Measurements from ENCODE around the gene ADAMTSL1. TPM values are rescaled to one million over a fixed set of nuclear protein-coding genes. Genes with fewer than 3 reads are reported as not detected.

The ADAMTSL1 gene, protein sequence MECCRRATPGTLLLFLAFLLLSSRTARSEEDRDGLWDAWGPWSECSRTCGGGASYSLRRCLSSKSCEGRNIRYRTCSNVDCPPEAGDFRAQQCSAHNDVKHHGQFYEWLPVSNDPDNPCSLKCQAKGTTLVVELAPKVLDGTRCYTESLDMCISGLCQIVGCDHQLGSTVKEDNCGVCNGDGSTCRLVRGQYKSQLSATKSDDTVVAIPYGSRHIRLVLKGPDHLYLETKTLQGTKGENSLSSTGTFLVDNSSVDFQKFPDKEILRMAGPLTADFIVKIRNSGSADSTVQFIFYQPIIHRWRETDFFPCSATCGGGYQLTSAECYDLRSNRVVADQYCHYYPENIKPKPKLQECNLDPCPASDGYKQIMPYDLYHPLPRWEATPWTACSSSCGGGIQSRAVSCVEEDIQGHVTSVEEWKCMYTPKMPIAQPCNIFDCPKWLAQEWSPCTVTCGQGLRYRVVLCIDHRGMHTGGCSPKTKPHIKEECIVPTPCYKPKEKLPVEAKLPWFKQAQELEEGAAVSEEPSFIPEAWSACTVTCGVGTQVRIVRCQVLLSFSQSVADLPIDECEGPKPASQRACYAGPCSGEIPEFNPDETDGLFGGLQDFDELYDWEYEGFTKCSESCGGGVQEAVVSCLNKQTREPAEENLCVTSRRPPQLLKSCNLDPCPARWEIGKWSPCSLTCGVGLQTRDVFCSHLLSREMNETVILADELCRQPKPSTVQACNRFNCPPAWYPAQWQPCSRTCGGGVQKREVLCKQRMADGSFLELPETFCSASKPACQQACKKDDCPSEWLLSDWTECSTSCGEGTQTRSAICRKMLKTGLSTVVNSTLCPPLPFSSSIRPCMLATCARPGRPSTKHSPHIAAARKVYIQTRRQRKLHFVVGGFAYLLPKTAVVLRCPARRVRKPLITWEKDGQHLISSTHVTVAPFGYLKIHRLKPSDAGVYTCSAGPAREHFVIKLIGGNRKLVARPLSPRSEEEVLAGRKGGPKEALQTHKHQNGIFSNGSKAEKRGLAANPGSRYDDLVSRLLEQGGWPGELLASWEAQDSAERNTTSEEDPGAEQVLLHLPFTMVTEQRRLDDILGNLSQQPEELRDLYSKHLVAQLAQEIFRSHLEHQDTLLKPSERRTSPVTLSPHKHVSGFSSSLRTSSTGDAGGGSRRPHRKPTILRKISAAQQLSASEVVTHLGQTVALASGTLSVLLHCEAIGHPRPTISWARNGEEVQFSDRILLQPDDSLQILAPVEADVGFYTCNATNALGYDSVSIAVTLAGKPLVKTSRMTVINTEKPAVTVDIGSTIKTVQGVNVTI (N-terminal part only)
- 99.9 TPM for polyA plus RNA-seq (2013, experiment 1 of 2; ENCODE audit: insufficient read length)
- 97.9 TPM for polyA plus RNA-seq (2013, experiment 2 of 2; ENCODE audit: insufficient read length)

DNA sequence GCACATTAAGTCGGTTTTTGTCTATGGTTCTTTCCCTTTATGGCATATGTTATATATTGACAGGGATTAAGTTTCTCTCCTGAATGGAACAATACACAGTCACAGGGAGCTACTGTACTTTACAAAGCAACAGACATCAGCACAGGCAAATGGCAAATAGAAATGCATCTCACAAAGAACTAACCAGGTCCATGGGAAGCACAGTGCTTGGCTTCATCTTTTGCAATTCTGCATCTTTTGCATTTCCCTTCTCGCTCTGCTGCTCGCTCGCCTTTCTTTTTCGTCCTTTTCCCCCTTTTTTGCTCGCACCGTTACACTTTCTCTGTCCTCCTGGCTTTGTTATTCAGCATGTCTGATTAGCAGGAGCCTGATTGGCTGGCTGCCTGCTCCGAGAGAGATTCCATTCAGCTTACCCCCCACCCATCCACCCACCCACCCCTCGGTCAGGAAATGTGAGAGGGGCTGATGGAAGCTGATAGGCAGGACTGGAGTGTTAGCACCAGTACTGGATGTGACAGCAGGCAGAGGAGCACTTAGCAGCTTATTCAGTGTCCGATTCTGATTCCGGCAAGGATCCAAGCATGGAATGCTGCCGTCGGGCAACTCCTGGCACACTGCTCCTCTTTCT is at the start of gene ADAMTSL1:
Gene ADAMTSL1 (plus strand): TSS at position 502 of the 628 bp plus-strand sequence. CDS start 80 bp downstream, at position 582.
- DNase-seq = peak; percentile 94

DNA sequence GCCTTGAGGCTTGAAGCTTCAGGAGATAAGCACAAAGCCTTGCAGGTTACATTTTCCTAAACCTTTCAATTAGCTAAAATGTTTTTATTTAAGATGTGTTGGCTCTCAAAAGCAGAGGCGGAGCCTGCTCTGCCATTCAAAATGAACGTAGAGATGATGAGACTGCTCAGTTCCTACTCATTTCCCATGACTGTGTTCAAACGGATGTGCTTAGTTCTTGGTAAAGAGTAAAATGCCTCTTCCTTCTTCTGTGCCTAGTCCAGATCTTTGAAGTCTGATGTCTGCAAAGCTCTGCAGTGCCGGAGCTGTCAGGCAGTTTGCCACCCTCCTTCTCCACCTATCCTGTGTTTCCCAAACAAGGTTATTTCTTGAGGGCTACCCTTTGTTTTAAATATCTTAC is 46.3 kb upstream of the ADAMTSL1 start:
- no peak for DNase-seq

DNA sequence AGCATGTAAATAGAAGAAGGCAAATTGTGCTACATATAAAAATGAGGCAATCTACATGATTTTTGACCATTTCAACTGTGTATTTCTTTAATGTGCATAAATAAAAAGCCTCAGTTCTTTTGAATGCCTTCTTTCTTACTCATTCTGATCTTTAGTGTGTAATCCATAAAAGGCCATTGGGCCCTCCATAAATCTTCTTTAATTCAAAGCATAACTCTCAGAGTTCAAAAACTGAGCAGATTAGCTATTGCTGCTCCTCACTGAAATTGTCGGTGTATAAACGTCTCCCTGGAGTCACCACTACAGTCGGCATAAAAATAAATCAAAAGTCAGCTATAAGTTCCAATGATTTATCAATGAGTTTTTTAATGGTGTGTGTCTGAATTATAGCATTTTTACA is 45.3 kb upstream of the ADAMTSL1 start:
- DNase-seq = peak; percentile 84

DNA sequence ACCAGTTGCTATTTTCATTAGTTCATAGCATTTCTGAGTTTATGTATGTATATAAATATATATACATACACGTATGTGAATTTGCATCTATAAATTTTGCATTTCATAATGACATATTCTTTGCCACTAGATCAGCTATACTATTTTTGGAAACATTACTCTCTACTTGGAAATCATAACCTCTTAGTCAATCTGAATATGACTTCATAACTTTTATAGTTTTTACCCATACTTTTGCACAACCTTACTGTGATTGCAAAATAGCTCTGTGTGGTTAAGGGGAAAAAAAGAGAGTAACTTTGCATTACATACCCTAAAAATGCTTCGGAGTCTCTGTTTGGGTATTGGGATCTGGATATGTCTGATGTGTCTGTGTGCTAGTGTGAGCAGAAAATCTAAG is 44.9 kb upstream of the ADAMTSL1 start:
- DNase-seq = peak; percentile 81

DNA sequence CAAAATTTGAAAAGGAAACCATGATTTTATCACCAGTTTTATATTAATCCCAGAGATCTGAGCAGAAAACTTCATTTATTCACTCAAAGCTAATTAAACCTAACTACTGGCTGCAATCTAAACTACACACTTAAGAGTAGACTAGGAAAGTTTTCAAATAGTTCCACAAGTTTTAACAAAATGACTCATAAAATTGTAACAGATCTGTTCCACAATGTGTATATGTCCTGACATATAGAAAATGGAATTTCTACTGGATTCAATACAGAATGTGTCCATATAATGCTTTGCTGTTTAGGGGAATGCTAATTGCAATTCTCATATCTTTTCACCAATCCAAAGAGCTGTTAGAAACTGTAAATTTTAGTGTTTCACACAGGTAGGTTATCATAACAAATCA is 40.3 kb upstream of the ADAMTSL1 start:
- DNase-seq = peak; percentile 49

DNA sequence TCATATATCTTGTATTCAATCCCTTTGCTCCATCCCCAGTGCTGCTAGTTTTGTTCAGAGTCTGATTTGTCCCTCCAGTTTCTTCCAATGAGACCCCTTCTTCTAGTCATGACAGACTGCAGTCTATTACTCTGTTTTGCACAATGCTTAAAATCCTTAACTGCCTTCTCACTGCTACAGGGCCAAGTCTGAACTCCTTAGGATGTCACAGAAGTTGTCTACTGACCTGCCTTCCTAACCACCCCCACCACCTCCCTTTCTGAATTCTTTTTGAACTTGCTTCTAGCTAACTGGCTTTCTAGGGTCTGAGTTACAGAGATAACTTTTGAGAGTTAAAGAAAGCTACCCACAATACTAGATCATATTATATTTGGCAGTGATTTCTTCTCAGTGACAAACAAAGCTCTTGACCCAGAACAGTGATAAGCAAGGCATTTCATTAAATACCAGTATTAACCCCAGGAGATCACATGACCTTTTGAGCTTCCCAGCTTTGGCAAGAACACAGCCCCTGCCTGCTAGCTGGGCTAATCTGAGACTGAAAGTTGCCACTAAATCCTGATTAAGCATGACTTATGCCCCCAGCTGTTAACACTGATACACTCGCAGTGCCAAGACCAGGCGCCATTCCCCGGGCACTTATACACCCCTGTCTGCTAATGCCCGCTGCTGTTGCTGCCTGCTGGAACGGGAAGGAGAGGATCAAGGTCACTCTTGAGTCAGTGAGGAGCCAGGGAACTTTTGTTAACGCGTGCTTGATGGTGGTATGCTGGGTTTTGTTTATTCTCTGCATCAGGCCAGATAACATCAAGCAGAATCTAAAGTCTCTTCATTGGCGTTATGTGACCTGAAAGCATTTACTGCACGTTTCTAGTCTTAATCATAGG is 36.4 kb upstream of the ADAMTSL1 start:
- DNase-seq = peak; percentile 22

DNA sequence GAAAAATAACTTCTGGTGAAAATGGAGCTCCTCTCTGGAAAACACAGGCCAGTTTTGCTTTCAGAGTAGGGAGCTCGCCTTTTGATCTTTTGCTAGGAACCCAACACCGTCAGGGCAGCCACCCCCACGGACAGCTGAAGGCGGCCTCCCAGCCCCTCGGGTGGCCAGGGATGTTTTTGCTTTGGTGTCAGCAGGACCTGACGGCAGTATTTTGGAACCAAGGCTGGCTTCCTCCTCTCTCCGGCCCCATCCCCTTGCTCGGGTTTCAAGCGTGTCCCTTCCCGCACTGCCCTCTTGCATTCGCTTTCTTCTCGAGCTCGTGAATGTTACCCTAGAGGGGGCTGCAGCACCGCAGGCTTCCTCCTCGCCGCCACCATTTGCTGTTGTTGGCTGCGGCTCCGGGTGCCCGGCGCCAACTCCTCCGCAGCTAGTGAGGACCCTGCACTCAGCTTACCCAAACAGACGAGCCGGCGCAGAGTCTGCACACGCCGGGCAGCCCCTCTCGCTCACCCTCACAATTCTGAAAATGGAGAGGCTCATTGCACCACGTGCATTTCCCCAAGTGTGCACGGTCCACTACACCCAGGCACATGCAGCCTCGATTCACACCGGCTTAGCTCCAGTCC is 35.5 kb upstream of the ADAMTSL1 start:
- DNase-seq = peak; percentile 49

DNA sequence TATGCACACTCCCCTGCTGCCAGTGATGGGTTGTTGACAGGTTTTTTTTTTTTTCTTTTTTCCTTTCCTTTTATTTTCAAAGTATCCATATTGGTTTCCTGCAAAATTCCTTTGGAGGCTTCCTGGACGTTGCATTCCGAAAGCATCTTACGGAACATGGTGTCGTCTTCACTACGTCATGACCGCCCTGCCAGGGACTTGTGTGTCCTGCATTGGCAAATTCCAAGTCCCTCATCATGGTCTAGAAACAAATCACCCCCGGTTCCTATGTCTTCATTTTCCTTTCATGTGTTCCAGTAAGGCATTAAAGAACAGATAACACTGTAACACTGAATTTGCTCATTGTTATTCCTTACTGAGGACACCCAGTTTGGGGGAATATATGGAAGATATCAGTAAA is 35.0 kb upstream of the ADAMTSL1 start:
- no peak for DNase-seq

DNA sequence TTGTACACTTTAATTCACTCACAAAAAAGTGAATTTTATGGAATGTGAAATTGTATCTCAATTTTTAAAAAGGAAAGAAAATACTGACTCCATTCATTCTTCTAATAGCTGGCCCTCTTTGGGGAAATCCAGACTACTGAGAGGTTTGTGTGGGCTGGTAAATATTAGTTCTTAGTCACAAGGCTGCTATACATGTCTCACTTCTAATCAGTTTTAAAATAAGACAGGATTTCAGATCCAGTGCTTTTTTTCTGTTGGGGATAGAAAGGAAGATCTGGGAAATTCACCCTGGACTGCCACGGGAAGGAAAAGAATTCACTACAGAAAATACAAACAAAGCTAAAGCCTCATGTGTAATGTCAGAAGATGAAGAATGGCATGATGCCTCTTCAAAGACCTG is 32.7 kb upstream of the ADAMTSL1 start:
- DNase-seq = peak; percentile 38

DNA sequence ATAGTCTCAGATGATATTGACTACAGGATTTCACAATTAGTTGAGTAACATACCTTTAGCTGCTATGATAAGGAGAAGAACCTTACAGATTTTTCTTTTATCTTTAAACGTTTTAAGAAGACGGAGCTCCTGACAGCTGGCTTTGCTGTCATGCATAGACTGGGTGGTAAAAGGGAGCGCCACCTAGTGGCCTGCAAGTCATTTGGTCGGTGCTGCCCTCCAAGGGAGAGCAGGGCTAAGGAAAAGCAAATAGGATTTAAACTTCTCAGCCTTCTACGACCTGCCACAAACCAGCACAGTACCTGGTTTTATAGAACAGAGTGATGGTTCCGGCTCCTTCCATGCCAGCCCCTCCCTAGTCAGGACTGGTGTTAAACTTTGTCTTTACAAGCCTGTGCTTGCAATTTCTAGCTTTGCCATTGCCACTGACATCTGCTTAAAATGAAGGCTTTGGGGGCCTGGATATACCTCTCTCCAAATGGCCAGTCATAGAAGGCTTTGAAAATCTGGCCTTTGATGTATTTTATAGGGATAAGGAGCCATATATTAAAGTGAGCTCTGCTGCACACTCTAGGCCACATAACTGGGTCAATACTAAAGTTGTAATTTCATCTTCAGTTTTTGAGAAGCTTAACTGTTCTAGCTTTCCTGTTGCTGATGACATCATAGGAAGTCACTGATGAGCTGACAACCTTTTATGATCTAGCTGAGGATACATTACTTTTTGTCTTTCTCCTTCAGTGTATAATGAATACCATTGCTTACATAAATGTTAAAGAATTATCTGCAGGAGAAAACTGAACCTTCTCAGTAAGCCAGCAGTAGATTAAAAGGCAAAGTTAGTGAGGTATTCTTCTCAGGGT is 31.1 kb upstream of the ADAMTSL1 start:
- peak; percentile 82 for DNase-seq

DNA sequence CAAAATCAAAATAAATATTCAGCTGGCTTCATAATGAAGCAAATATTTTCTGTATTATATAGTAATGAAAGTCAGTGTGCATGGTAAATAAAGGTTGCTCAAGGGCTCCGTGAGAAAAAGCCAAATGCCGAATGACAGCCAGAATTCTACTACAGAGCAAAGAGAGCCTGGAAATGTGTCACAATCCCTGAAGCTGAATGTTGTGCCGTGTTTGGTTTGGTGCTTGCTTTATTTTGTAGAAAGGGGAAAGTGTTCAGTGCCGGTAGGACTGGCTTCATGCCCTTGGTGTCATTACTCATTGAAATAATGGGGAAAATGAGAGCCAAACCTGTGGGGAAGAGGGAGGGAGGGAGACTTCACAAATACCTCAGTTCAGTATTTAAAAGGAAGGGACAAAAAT is 26.8 kb upstream of the ADAMTSL1 start:
- DNase-seq = no peak

DNA sequence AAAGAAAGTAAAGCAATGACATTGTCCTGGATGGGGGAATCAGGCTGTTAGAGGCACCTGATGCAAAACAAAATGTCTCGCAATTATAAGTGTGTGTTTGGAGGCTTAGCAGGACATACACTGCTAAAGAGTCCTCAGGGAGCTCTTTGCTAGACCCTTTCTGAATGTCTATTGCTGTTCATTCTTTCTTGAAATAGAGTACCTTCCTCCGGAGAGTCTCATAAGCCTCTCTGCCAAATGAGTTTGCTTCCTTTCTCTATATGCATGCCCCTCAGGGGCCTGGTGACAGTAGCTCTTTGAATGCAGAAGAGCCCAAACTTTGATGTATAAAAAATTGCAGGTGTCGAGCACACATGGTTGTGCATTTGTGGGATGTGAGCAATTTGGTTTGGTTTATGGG is 26.4 kb upstream of the ADAMTSL1 start:
- no peak for DNase-seq

DNA sequence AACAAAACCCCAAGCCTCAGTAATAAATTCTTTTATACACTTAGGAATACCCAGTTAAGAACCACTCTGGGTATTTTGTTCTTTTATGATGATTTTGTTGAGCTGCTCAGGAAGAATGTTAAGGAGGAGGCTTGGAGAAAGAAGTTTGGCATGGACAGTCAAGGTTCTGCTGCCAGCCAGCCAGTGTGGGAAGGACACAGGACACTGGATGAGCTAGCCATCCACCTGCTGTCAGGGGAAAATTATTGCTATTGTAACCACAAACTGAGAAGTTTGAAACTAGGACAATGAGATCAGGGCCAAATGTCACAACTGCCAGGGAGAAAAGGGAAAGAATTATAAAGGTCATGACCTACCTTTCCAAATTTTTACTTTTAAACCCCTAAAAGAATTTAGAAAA is 25.9 kb upstream of the ADAMTSL1 start:
- DNase-seq = no peak

DNA sequence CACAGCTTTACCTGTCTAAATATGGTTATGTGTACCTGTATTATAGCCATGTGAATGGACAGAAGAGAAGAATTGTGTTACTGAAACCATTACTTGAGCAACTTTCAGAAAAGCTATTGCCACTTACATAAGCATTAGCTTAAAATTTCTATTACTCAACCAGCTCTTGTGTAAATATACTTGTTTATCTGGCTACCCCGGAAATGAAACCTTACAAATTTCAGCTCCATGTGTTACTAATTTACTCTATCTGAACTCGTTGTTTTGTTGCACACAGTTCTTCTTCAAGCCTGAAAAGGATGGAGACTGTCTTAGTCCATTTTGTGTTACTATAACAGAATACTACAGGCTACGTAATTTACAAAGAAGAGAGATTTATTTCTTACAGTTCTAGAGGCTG is 22.5 kb upstream of the ADAMTSL1 start:
- no peak for DNase-seq

DNA sequence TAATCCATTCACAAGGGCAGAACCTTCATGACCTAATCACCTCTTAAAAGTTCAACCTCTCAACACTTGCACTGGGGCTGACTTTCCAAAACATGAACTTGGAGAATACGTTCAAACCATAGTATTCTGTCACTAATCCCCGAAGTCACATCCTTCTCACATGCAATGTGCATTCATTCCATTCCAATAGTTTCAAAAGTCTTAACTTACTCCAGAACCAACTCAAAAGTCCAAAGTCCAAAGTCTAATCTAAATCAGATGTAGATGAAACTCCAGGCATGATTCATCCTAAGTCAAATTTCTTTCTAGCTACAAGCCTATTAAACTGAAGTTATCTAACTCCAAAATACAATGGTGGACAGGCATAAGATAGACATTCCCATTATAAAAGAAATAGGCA is 21.7 kb upstream of the ADAMTSL1 start:
- DNase-seq = no peak

DNA sequence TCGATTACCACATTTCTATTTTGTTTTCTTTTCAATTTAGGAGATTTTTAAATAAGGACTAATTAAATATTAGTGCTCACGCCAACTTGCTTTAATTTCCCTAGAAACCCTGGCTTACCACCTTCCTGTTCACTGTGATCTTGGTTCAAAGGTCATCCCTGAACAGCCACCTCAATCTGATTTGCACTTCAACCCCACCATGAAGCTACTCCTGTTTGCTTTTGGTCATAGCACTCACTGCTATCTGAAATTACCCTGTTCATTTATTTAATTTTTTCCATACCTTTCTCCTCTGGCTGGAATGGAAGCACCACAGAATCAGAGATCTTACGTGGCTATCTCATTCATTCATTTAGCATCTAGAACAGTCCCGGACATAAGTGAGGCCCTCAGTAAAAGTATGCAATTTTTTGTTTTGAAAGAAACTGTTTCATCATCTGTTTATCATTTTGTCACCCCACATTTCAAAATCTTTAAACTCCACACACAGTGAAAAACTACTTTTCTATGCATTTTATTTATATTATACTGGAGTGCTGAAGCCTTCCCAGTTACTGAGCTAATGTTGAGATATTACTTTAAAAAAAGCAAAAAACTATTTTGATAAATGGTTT is 17.2 kb upstream of the ADAMTSL1 start:
- DNase-seq = no peak

DNA sequence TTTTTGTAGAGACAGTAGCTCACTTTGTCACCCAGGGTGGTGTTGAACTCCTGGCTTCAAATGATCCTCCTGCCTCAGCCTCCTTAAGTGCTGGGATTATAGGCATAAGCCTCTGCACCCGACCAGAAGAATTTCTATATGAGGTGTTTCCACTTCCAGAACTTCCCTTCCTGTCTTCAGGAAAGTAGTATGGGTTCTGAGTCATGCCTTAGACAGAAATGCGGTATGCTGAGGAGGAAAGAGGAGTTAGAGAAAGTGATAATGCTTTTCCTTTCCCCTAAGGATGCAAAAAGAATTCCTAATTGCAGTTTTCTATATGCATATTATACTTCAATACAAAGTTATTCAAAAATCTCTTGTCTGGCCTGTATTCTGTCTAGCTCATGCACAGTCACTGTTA is 16.4 kb upstream of the ADAMTSL1 start:
- DNase-seq = peak; percentile 42

DNA sequence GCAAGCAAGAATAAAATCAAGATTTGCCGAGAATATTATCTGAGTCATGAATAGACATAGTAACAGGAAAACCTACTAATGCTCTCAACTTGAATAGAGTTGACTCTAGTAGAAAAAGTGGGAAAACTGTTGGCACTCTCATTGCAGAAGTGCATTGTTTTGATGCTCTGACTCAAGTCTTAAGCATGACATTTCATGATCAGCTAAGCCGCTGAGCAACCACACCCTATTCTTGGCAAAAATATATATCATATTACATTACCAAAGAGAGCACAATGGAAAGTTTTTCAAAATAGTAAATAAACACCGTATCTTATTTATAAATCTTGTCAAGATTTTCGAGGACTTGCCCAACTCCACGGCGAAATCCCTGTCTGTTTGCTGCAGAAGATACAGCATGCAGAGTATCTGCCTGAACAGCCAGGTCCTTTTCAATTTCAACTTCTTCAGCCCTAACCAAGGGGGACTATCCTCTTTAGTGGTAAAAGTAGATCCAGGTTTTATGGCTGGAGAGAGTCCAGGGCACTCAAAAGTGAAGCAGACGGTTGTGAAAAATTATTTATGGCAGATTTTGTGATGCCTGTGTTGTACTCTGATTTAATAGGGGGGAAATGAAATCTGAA is 13.9 kb upstream of the ADAMTSL1 start:
- peak; percentile 83 for DNase-seq

DNA sequence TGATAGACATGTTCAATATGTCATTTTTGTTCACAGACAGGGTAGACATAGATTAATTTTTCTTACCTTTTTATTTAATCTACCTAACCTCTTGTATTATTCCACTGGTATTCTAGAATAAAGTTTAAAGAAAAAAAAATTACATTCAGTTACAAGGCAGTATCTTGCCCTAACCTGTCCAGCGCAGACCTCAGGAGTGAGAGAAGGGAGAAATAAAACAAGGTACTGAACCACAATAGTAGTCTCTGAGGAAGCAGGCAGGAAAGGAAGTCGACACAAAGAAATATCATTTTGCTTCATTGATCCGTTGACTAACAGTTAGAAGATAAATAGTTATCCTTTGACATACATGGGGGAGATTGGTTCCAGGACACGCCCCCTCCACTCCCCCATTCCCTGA is 12.5 kb upstream of the ADAMTSL1 start:
- DNase-seq = no peak
